ENCODE results near the gene THY1. TPM values are rescaled to one million over a fixed set of nuclear protein-coding genes. Genes with fewer than 3 reads are reported as not detected.

The THY1 gene
- total RNA-seq, 2 donors from 2014 or later, result 3.3 to 39.7 TPM

GRCh38 chr11:119374632-119375336, 48.2 kb downstream of the THY1 start:
- intact Hi-C loops (cut with DNase I), result loop anchor here (2.0 to 10.0 kb wide), 3 partner anchors 18 to 360 kb away; partner anchors contain the start of gene MCAM
- no peak overlapping the region for H3K4me3 ChIP-seq
- no peak for DNase-seq (ENCODE audit: low spot score)
- peak overlapping the region; percentile 77 to 80 for H3K27ac ChIP-seq
- TF ChIP-seq POLR2AphosphoS5 (IDR thresholded peaks at IDR 0.05), result no peak
- H3K36me3 ChIP-seq, result no peaks in the 10 kb centered on the region
- H3K9me3 ChIP-seq, result no peaks in the 10 kb centered on the region
- H3K27me3 ChIP-seq (replicated peaks; ENCODE audit: insufficient read depth), result no peaks in the 10 kb centered on the region
- peaks cover 12% of the 10 kb centered on the region for H3K4me1 ChIP-seq (replicated peaks)
- 28% methylated on average over 11 of the region's 11 CpGs for WGBS

DNA sequence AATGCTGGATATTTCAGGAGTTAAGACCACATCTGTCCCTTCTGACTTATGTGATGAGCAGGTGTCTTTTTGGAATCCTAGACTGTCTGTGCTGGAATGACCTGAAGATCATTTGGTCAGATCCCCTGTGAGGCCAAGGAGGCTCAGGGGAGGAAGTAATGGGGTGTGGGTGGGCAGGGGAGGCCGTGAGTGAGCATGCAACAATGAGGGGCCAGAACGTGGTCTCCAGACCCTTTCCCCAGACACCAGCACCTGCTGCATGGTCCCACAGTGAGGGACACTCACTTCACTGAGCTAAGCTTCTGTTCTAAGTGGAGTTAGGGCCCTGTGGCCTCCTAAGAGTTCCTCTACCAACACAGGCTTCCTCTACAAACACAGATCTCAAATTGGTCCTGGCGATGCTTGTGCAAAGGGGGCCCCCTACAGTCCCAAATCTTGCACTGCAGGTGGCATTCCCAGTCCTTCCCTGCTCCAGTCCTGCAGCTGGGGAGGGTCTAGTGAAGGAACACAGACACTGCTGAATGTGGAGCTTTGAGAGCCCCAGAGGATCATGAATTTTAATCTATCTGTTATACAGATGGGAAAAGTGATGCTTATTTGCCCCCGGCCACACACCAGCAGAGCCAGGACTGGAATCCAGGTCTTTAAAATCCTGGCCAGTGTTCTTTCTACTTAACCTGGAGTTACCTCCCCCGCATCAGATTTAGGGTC, 48.9 kb downstream of the THY1 start:
- Histone ChIP-seq H3K4me1 (replicated peaks) (peaks cover 12% of the 10 kb centered on the region), H3K9me3 (no peaks in the 10 kb centered on the region), H3K4me3 (no peak overlapping the region), H3K27me3 (replicated peaks; ENCODE audit: insufficient read depth) (no peaks in the 10 kb centered on the region), H3K36me3 (no peaks in the 10 kb centered on the region), H3K27ac (peak overlapping the region; percentile 77 to 80)
- intact Hi-C loops (cut with DNase I), result loop anchor here (2.0 to 10.0 kb wide), 3 partner anchors 17 to 361 kb away; partner anchors contain the start of gene MCAM
- TF ChIP-seq, protein P1, sequence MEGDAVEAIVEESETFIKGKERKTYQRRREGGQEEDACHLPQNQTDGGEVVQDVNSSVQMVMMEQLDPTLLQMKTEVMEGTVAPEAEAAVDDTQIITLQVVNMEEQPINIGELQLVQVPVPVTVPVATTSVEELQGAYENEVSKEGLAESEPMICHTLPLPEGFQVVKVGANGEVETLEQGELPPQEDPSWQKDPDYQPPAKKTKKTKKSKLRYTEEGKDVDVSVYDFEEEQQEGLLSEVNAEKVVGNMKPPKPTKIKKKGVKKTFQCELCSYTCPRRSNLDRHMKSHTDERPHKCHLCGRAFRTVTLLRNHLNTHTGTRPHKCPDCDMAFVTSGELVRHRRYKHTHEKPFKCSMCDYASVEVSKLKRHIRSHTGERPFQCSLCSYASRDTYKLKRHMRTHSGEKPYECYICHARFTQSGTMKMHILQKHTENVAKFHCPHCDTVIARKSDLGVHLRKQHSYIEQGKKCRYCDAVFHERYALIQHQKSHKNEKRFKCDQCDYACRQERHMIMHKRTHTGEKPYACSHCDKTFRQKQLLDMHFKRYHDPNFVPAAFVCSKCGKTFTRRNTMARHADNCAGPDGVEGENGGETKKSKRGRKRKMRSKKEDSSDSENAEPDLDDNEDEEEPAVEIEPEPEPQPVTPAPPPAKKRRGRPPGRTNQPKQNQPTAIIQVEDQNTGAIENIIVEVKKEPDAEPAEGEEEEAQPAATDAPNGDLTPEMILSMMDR (IDR thresholded peaks at IDR 0.05), result peak; percentile 59 to 89 (median 74)
- peak; percentile 33 for TF ChIP-seq POLR2AphosphoS5 (IDR thresholded peaks at IDR 0.05)
- no peak for TF ChIP-seq POLR2A (IDR thresholded peaks at IDR 0.05)
- WGBS, result 34% methylated on average over 5 of the region's 5 CpGs
- peak; percentile 55 for DNase-seq (ENCODE audit: low spot score)

GRCh38 chr11:119373059-119373920, 49.7 kb downstream of the THY1 start:
- no peak for DNase-seq (ENCODE audit: low spot score)
- H3K4me1 ChIP-seq (replicated peaks), result peaks cover 12% of the 10 kb centered on the region
- no peaks in the 10 kb centered on the region for H3K27me3 ChIP-seq (replicated peaks; ENCODE audit: insufficient read depth)
- TF ChIP-seq POLR2AphosphoS5 (IDR thresholded peaks at IDR 0.05), result no peak
- TF ChIP-seq, protein P1 (IDR thresholded peaks at IDR 0.05), result no peak
- TF ChIP-seq POLR2A (IDR thresholded peaks at IDR 0.05), result no peak
- no peaks in the 10 kb centered on the region for H3K36me3 ChIP-seq
- intact Hi-C loops (cut with DNase I), result loop anchor here (10.0 kb wide), 1 partner anchor 362 kb away; no protein-coding TSS in a partner anchor
- no peak overlapping the region for H3K4me3 ChIP-seq
- 82% methylated on average over 23 of the region's 23 CpGs for WGBS
- H3K9me3 ChIP-seq, result no peaks in the 10 kb centered on the region
- H3K27ac ChIP-seq, result no peak overlapping the region

- H3K36me3 ChIP-seq, result no peaks in the 10 kb centered on the region
- TF ChIP-seq POLR2AphosphoS5 (IDR thresholded peaks at IDR 0.05) (no peak), POLR2A (IDR thresholded peaks at IDR 0.05) (no peak)
- TF ChIP-seq, protein P1 (IDR thresholded peaks at IDR 0.05), result no peak
- no peaks in the 10 kb centered on the region for H3K27me3 ChIP-seq (replicated peaks; ENCODE audit: insufficient read depth)
- no peak overlapping the region for H3K27ac ChIP-seq
- DNase-seq (ENCODE audit: low spot score), result no peak
- intact Hi-C loops (cut with DNase I), result loop anchor here (10.0 kb wide), 1 partner anchor 362 kb away; no protein-coding TSS in a partner anchor
- no peak overlapping the region for H3K4me3 ChIP-seq
- 92% methylated on average over 26 of the region's 26 CpGs for WGBS
- peaks cover 12% of the 10 kb centered on the region for H3K4me1 ChIP-seq (replicated peaks)
- H3K9me3 ChIP-seq, result no peaks in the 10 kb centered on the region
Measured at GRCh38 chr11:119372260-119373058, 50.5 kb downstream of the THY1 start.

All from prostate gland (tissue), 2 donors.